HPDE6-E6E7 (cell line): ENCODE data around the gene SLCO1C1.

Experiments used
- DNase-seq: peaks from one replicate; pipeline ENCODE4 v3.0.0; 2011; ENCODE audit warnings: missing footprints; ENCODE audit errors: extremely low spot score

Gene SLCO1C1

GRCh38 chr12:20792971-20793370 is 97.8 kb downstream of the SLCO1C1 start:
- DNase-seq: no peak

GRCh38 chr12:20798554-20798953 is 103.4 kb downstream of the SLCO1C1 start:
- DNase-seq: no peak

- DNase-seq: no peak
These were observed 105.0 kb downstream of the SLCO1C1 start for GRCh38 chr12:20800160-20800559.

- no peak for DNase-seq
These were observed 105.9 kb downstream of the SLCO1C1 start for GRCh38 chr12:20801035-20801434.
